HG03342 (cell line): ENCODE results near the gene RBM4B.
"Not testable (repeated sequence)": the region's sequence is repeated elsewhere in the genome, so short reads cannot be mapped to it uniquely, and the experiment has no call there.

Experiments
- ATAC-seq: cut with Tn5 transposase; IDR thresholded peaks from one replicate; pipeline ENCODE4 v1.9.1; 2021; ENCODE audit warnings: mild to moderate bottlenecking, moderate library complexity; ENCODE audit not compliant: unreplicated experiment

Gene RBM4B

DNA sequence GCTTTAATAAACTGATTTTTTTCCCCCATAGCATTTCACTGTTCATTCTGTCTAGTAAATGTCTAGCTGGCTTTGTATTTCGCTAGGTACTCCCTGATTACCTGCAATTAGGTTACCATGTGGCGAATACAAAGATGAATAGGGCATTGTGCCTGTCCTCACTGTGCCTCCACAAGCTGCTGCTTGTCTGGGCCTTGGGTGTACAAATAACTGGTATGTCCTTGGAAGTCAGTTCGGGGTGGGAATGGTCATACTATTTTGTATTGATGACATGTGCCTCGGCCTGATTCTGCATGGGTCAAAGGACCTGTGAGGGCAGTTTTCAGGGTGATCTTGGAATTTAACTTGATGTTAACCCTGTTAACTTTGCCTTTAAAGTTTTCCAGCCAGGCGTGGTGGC is 27.8 kb downstream of the RBM4B start:
- ATAC-seq: no peak

GRCh38 chr11:66646828-66647227 is 30.9 kb downstream of the RBM4B start:
- no peak for ATAC-seq

DNA sequence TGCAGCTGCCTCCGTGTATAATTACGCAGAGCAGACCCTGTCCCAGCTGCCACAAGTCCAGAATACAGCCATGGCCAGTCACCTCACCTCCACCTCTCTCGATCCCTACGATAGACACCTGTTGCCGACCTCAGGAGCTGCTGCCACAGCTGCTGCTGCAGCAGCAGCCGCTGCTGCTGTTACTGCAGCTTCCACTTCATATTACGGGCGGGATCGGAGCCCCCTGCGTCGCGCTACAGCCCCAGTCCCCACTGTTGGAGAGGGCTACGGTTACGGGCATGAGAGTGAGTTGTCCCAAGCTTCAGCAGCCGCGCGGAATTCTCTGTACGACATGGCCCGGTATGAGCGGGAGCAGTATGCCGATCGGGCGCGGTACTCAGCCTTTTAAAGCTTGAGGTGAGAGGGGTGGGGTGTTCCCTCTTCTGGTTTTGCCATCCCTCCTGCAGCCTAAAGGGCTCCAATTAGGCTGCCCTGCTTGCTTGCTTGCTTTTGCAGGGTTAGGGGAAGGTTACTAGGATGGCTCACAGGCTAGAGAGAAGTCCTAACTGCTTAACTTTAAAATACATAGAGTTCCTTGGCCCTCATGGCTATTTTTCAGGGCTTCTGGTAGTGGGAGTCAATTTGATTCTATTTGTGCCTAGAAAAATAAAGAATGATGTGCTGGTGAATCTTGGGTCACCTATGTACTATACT is 33.8 kb downstream of the RBM4B start:
- ATAC-seq: no peak

DNA sequence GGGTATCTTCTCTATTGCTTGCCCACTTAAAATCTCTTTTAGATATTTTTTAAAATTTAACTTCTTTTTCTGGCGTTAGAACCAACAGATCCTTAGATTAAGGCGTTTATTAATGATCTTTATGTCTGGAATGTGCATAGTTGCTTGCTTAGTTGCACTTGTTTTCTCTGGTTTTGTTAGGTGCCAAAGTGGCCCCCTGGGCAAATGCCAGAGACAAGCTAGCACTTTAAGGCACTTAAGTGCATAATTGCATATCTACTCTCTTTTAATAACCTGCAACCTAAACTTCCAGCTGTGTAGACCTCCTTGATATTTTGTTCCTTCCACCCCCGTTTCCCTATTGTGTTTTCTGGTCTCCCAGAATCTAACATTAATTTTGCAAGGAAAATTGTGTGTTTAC is 35.9 kb downstream of the RBM4B start:
- no peak for ATAC-seq

- ATAC-seq: not testable (repeated sequence)
Observed at GRCh38 chr11:66639814-66640340, 37.8 kb downstream of the RBM4B start.

GRCh38 chr11:66639066-66639813 is 38.4 kb downstream of the RBM4B start:
- no peak for ATAC-seq

GRCh38 chr11:66638177-66639065 is 39.3 kb downstream of the RBM4B start, which contains the start of gene RBM4:
Gene RBM4 (plus strand): TSS chr11:66638703. CDS start chr11:66639712, 1,009 bp downstream.
- ATAC-seq: peak; percentile 95

DNA sequence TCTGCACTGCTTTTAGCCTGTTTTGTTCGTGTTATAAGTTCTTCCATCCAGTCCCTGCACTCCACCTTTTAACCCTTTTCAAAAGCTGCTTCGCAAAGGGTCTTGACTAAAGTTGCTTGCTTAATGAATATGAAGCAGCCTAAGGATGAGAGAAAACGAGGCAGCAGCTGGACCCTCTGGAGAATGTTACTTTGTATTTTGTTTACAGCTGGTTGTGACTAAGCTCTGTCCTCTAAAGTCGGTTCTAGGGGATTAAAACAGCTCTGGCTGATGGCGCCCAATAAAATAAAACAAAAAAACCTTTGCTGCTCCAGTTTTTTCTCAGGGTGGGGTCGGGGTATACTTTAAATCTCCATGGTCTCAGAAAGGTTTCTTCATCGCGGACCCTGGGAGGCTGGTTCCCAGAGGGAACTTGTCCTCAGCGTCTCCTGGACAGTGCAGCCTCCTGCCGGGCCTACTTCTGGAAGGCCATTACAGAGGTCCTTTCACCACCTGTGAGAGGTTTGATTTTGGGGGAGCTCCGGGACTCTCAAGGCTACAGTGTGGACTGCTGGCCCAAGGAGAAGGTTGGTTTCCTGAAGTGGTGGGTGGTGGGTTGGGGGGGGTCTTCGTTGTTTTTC is 40.0 kb downstream of the RBM4B start:
- no peak for ATAC-seq

GRCh38 chr11:66636411-66636810 is 41.3 kb downstream of the RBM4B start:
- ATAC-seq: no peak

DNA sequence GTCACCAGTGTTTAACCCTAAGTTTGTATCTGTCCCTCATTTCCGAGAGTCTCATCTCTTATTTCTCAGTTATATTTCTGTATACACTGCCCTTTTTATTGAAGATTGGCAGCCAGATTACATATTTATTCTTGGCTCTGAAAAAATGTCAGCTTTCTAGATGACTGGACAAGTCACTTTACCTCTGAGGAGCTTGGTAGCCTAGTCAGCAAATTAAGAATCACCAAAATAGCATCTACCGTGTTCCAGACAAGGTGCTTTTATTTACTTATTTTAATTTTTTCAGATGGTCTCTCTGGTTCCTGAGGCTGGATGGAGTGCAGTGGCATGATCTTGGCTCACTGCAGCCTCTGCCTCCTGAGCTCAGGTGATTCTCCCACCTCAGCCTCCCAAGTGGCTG is 44.7 kb downstream of the RBM4B start:
- ATAC-seq: no peak

- ATAC-seq: no peak
Observed at GRCh38 chr11:66631883-66632282, 45.8 kb downstream of the RBM4B start.

DNA sequence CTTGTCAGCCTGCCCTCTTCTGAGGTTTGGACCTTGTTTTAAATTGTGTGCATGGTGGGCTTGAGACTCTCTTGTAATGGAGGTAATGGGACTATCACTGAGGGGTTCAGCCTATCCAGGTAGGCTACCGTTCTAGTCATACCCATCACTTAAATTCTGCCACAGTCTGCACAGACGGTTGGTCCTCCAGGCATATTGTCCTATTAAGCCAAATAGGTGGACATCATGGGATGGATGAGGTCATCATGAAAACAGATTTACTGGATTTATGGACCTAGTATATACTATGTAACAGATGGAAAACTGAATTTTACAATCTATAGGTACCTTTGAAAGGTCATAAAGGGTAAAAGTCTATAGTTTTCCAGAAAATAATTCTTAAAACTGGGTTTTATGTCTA is 48.3 kb downstream of the RBM4B start:
- ATAC-seq: no peak

- ATAC-seq: no peak
Observed at GRCh38 chr11:66628061-66628603, 49.6 kb downstream of the RBM4B start.

DNA sequence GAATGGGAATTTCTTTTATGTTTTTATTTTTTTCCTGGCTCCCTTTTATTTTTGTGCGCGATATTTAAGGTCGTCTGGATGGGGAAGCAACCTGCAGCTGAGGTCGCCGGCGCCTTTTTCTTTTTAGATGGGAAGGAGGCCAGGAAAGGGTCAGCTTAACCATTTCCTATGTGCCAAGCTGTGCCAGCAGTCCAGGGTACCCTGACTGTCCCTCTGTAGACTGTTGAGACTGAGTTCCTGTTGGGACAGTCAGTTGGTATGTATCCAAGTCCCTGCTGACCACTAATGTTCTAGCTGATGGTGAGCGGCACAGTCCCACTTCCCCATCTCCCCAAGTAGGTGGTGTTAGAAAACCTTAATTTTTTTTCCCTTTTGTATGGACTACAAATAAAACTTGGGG is 50.8 kb downstream of the RBM4B start:
- no peak for ATAC-seq

- no peak for ATAC-seq
Observed at GRCh38 chr11:66626382-66626781, 51.3 kb downstream of the RBM4B start.

GRCh38 chr11:66625752-66626149 is 51.9 kb downstream of the RBM4B start:
- no peak for ATAC-seq

DNA sequence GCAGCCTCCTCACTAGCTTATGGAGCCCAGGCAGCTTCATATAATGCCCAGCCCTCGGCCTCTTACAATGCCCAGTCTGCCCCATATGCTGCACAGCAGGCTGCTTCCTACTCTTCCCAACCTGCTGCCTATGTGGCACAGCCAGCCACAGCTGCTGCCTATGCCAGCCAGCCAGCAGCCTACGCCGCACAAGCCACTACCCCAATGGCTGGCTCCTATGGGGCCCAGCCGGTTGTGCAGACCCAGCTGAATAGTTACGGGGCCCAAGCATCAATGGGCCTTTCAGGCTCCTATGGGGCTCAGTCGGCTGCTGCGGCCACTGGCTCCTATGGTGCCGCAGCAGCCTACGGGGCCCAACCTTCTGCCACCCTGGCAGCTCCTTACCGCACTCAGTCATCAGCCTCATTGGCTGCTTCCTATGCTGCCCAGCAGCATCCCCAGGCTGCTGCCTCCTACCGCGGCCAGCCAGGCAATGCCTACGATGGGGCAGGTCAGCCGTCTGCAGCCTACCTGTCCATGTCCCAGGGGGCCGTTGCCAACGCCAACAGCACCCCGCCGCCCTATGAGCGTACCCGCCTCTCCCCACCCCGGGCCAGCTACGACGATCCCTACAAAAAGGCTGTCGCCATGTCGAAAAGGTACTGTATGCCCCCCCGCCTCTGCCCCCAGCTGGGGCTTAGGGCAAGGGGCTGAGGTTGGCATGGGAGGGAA is 52.5 kb downstream of the RBM4B start:
- ATAC-seq: no peak

- ATAC-seq: no peak
Observed at GRCh38 chr11:66624450-66624849, 53.2 kb downstream of the RBM4B start.

DNA sequence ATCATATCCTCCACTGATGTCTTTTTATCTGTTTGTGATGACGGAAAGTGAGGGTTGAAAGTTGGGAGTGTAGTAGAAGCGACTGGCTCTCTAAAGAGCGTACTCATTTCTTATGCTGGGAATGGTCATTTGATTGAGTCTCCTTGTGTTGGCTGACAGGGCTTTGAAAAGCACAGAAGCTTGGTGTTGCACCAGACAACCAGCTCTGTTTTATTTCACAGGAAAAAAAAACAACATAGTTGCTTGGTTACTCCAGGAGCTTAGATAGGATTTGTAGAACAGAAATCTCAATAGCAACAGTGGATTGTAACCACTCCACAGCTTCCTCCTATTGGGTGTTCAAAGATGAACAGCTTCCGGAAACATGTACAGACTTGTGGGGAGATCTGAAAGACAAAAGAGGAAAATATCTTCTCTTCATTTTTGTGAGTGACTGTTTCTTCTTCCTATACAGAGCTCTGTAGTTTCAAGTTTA is 58.6 kb downstream of the RBM4B start:
- no peak for ATAC-seq
